GM21717 (cell line): ENCODE results near the gene PLCB1.
"Not testable (repeated sequence)": the region's sequence is repeated elsewhere in the genome, so short reads cannot be mapped to it uniquely, and the experiment has no call there.

Source experiments
- ATAC-seq: cut with Tn5 transposase; IDR thresholded peaks from one replicate; pipeline ENCODE4 v1.9.1; 2021; ENCODE audit warnings: mild to moderate bottlenecking, moderate library complexity; ENCODE audit not compliant: unreplicated experiment

Gene PLCB1

GRCh38 chr20:8801686-8802085, 669.6 kb downstream of the PLCB1 start:
- no peak for ATAC-seq

GRCh38 chr20:8803065-8803464, 671.0 kb downstream of the PLCB1 start:
- no peak for ATAC-seq

- no peak for ATAC-seq
Measured at GRCh38 chr20:8803941-8804340, 671.9 kb downstream of the PLCB1 start.

GRCh38 chr20:8805737-8806442, 673.8 kb downstream of the PLCB1 start:
- no peak for ATAC-seq

GRCh38 chr20:8807480-8808201, 675.6 kb downstream of the PLCB1 start:
- ATAC-seq: no peak

- ATAC-seq: no peak
Measured at GRCh38 chr20:8808202-8808535, 676.1 kb downstream of the PLCB1 start.

- ATAC-seq: no peak
Measured at GRCh38 chr20:8809107-8809953, 677.3 kb downstream of the PLCB1 start.

- ATAC-seq: no peak
Measured at GRCh38 chr20:8811801-8812594, 679.9 kb downstream of the PLCB1 start.

- no peak for ATAC-seq
Measured at GRCh38 chr20:8812817-8813216, 680.8 kb downstream of the PLCB1 start.

- no peak for ATAC-seq
Measured at GRCh38 chr20:8815208-8815607, 683.1 kb downstream of the PLCB1 start.

GRCh38 chr20:8829256-8829655, 697.2 kb downstream of the PLCB1 start:
- ATAC-seq: no peak

GRCh38 chr20:8834294-8834693, 702.2 kb downstream of the PLCB1 start:
- not testable (repeated sequence) for ATAC-seq

GRCh38 chr20:8834851-8835250, 702.8 kb downstream of the PLCB1 start:
- no peak for ATAC-seq

- ATAC-seq: no peak
Measured at GRCh38 chr20:8837396-8837795, 705.3 kb downstream of the PLCB1 start.

- ATAC-seq: no peak
Measured at GRCh38 chr20:8842525-8842924, 710.5 kb downstream of the PLCB1 start.

- no peak for ATAC-seq
Measured at GRCh38 chr20:8844179-8844578, 712.1 kb downstream of the PLCB1 start.

- ATAC-seq: no peak
Measured at GRCh38 chr20:8849990-8850389, 717.9 kb downstream of the PLCB1 start.

GRCh38 chr20:8851446-8851845, 719.4 kb downstream of the PLCB1 start:
- no peak for ATAC-seq

- ATAC-seq: not testable (repeated sequence)
Measured at GRCh38 chr20:8851919-8852318, 719.9 kb downstream of the PLCB1 start.

- not testable (repeated sequence) for ATAC-seq
Measured at GRCh38 chr20:8853211-8853610, 721.1 kb downstream of the PLCB1 start.

GRCh38 chr20:8853805-8854338, 721.8 kb downstream of the PLCB1 start:
- ATAC-seq: peak; percentile 62
